Stimulated activated CD8-positive, alpha-beta memory T cell treated with anti-CD3 and anti-CD28 coated beads, Interleukin-4, amount 100 ng/mL, for 1 hour (primary cell): Measurements from ENCODE around the gene CNTLN.
A peak's percentile ranks its signal among the peaks of the same experiment; 100 is the strongest.
"Not testable (repeated sequence)": the region's sequence is repeated elsewhere in the genome, so short reads cannot be mapped to it uniquely, and the experiment has no call there.

Source experiments
- DNase-seq, 2 donors: peaks; one replicate each; pipeline ENCODE4 v3.0.0-alpha.2; 2020; ENCODE audit warnings: low read depth in 2 of 2, low spot score in 1 of 2

The CNTLN gene

GRCh38 chr9:17134396-17135294, at the start of gene CNTLN:
CNTLN (plus strand) TSS chr9:17135040; CDS start chr9:17135066, 26 bp downstream.
- peak in 1 of 2 donors; percentile 31 for DNase-seq

GRCh38 chr9:17088566-17088965, 46.3 kb upstream of the CNTLN start:
- DNase-seq, result no peak

GRCh38 chr9:17090041-17090440, 44.8 kb upstream of the CNTLN start:
- no peak for DNase-seq

GRCh38 chr9:17116400-17116837, 18.4 kb upstream of the CNTLN start:
- DNase-seq, result no peak

GRCh38 chr9:17117372-17117771, 17.5 kb upstream of the CNTLN start:
- DNase-seq, result no peak

- DNase-seq, result no peak
Measured at GRCh38 chr9:17120203-17120602, 14.6 kb upstream of the CNTLN start.

- DNase-seq, result no peak
Measured at GRCh38 chr9:17121264-17121663, 13.6 kb upstream of the CNTLN start.

GRCh38 chr9:17130291-17130690, 4.5 kb upstream of the CNTLN start:
- no peak for DNase-seq

- no peak for DNase-seq
Measured at GRCh38 chr9:17130725-17131124, 4.1 kb upstream of the CNTLN start.

- no peak for DNase-seq
Measured at GRCh38 chr9:17131494-17131893, 3.3 kb upstream of the CNTLN start.

- no peak for DNase-seq
Measured at GRCh38 chr9:17135295-17136160, 688 bp downstream of the CNTLN start.

GRCh38 chr9:17137566-17137965, 2.7 kb downstream of the CNTLN start:
- DNase-seq, result no peak

- DNase-seq, result no peak
Measured at GRCh38 chr9:17138503-17138902, 3.7 kb downstream of the CNTLN start.

GRCh38 chr9:17140418-17140817, 5.6 kb downstream of the CNTLN start:
- DNase-seq, result no peak

GRCh38 chr9:17148324-17148723, 13.5 kb downstream of the CNTLN start:
- DNase-seq, result no peak

GRCh38 chr9:17159469-17159868, 24.6 kb downstream of the CNTLN start:
- no peak for DNase-seq

GRCh38 chr9:17160327-17160726, 25.5 kb downstream of the CNTLN start:
- no peak for DNase-seq

- no peak for DNase-seq
Measured at GRCh38 chr9:17165764-17166163, 30.9 kb downstream of the CNTLN start.

GRCh38 chr9:17166346-17166745, 31.5 kb downstream of the CNTLN start:
- DNase-seq, result no peak

- DNase-seq, result no peak
Measured at GRCh38 chr9:17171309-17172094, 36.7 kb downstream of the CNTLN start.

GRCh38 chr9:17177496-17177895, 42.7 kb downstream of the CNTLN start:
- not testable (repeated sequence) for DNase-seq
